HG02798 (cell line): ENCODE measurements around the gene MESP1.

Source experiments
- ATAC-seq: cut with Tn5 transposase; IDR thresholded peaks from one replicate; pipeline ENCODE4 v1.9.1; 2021; ENCODE audit warnings: mild to moderate bottlenecking; ENCODE audit not compliant: unreplicated experiment, poor library complexity

Gene MESP1

DNA sequence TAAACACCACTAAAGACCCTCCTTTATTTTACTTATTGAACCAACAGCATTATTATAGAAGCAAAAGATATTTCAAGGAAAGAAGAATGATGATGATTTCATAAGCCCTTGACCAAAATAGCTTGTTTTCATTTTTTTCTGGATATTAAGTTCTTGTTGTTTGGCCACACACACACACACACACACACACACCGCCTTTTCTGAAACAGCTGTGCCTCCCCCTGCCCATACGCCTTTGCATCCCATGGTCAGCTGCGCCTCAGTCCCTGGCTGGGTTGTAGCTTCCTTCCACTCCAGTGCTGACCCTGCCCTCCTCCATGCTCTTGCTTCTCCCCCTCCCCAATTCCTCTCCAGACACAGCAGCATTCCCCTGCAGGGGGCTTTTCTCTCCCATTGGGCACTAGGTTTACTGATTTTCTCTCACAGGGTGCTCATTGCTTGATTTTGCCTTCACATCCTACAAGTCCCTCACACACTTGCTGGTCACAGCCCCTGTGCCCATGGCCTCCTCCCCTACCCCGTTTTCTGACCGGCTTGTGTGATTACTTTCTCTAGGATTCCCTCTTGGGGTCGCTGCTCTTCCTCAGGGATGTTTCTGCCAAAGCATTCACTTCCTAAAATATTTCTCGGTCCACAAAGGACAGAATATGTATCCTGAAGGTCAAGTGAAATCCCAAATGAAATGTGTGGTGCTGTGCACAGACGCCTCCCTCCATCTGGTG, 18.4 kb downstream of the MESP1 start:
- no peak for ATAC-seq

GRCh38 chr15:89731275-89731674, 19.8 kb downstream of the MESP1 start:
- ATAC-seq: no peak

GRCh38 chr15:89728254-89728653, 22.8 kb downstream of the MESP1 start:
- no peak for ATAC-seq

DNA sequence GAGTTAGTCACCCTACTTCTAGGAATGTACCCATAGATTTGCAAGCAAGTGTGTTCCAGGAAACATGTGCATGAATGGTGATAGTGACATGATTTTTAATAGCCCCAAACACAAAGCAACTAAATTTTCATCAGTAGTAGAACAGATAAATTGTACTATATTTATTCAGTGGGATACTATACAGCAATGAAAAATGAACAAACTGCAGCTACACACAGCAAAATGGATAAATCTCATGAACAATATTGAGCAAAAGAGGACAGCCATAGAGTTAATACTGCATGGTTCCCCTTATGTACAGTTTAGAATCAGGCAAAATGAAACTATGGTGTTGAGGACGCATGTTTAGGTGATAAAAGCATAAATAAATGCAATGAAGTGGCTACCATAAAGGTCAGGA, 26.0 kb downstream of the MESP1 start:
- no peak for ATAC-seq

- no peak for ATAC-seq
These were observed 26.4 kb downstream of the MESP1 start for GRCh38 chr15:89724621-89725020.

DNA sequence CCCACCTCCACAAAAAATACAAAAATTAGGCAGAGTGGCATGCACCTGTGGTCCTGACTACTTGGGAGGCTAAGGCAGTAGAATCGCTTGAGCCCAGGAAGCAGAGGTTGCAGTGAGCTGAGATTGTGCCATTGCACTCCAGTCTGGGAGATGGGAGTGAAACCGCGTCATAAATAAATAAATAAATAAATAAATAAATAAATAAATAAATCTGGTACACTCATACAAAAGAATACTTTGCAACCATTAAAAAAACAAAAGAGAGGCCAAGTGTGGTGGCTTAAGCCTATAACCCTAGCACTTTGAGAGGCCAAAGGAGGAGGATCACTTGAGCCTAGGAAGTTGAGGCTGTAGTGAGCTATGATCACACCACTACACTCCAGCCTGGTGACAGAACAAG, 28.0 kb downstream of the MESP1 start:
- no peak for ATAC-seq

- ATAC-seq: no peak
These were observed 36.3 kb downstream of the MESP1 start for GRCh38 chr15:89714775-89715174.

DNA sequence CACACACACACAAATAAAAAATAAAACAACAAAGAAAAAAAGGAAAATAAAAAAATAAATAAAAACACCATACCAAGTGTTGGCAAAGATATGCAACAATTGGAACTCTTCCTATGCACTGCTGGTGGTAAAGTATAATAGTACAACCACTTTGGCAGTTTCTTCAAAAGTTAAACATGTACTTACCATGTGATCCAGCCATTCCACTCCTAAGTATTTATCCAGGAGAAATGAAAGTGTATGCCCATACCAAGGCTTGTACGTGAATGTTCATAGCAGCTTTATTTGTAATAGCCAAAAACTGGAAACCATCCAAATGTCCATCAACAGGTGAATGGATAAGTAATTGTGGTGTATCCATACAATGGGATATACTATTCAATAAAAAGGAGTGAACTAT, 43.5 kb downstream of the MESP1 start:
- no peak for ATAC-seq

GRCh38 chr15:89704411-89704810, 46.6 kb downstream of the MESP1 start:
- ATAC-seq: no peak
